ENCODE results near the gene SEPTIN6. TPM values are rescaled to one million over a fixed set of nuclear protein-coding genes. Genes with fewer than 3 reads are reported as not detected.

SEPTIN6 gene
- total and polyA plus RNA-seq, 2 donors (not counting 1 experiment from before 2014, with no cell fraction given) = 227 to 310 TPM

DNA sequence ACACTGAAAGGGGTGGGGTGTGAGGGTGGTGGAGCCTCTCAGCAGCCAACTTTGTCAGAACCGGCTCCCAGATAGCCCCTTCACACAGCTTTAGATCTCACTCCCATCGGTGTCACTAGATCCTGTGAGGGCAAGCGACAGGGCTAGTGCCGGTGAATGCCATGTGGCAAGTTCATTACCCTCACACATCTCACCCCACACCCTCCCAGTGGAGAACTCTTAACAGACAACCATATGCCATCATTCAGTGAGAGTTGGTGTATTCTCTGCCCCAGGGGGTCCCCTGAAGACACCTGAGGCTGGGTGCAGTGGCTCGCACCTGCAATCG is 15.3 kb downstream of the SEPTIN6 start:
- ATAC-seq (ENCODE audit: low read depth) = no peak
- WGBS (ENCODE audit: insufficient coverage) = 68% methylated on average over 3 of the region's 6 CpGs
- intact Hi-C loops (cut with micrococcal nuclease) = no loop called here
- no peak for DNase-seq
- peak overlapping the region; percentile 66 for H3K4me2 ChIP-seq (replicated peaks; ENCODE audit: low read depth, low read length, poor library complexity, severe bottlenecking)
- H3K79me2 ChIP-seq (ENCODE audit: control insufficient read depth, insufficient read depth, low read length) = peaks cover 87% of the 10 kb centered on the region
- peaks cover 0 to 15% of the 10 kb centered on the region in 2 experiments for H3K36me3 ChIP-seq (replicated peaks in 1 of 2; ENCODE audit: control extremely low read depth in 1 of 2, control insufficient read depth in 1 of 2, extremely low read depth in 1 of 2, insufficient read depth in 2 of 2, low read length in 1 of 2)
- no peak overlapping the region for H3K9ac ChIP-seq (ENCODE audit: low read length)
- H3K27me3 ChIP-seq (replicated peaks in 1 of 4; ENCODE audit: control extremely low read depth in 1 of 4, control insufficient read depth in 3 of 4, insufficient read depth in 4 of 4, low read length in 3 of 4) = no peaks in the 10 kb centered on the region
- peaks cover 69 to 77% of the 10 kb centered on the region in 2 donors for H3K4me1 ChIP-seq (ENCODE audit: control insufficient read depth in 2 of 2, insufficient read depth in 2 of 2, low read length in 2 of 2)
- CTCF ChIA-PET = interaction anchor here (1.1 to 1.9 kb wide), 5 partner anchors 14 to 162 kb away, joined by 3 to 11 read pairs (median 6); partner anchors contain the start of gene SEPTIN6
- TF ChIP-seq EZH2 (IDR thresholded peaks at IDR 0.05; ENCODE audit: borderline replicate concordance, insufficient read depth, low read depth, low read length, poor library complexity, severe bottlenecking) = no peak
- TF ChIP-seq, protein P1, sequence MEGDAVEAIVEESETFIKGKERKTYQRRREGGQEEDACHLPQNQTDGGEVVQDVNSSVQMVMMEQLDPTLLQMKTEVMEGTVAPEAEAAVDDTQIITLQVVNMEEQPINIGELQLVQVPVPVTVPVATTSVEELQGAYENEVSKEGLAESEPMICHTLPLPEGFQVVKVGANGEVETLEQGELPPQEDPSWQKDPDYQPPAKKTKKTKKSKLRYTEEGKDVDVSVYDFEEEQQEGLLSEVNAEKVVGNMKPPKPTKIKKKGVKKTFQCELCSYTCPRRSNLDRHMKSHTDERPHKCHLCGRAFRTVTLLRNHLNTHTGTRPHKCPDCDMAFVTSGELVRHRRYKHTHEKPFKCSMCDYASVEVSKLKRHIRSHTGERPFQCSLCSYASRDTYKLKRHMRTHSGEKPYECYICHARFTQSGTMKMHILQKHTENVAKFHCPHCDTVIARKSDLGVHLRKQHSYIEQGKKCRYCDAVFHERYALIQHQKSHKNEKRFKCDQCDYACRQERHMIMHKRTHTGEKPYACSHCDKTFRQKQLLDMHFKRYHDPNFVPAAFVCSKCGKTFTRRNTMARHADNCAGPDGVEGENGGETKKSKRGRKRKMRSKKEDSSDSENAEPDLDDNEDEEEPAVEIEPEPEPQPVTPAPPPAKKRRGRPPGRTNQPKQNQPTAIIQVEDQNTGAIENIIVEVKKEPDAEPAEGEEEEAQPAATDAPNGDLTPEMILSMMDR (IDR thresholded peaks at IDR 0.05) = no peak
- peaks cover 0 to 5% (median 0%) of the 10 kb centered on the region in 3 donors for H3K9me3 ChIP-seq (ENCODE audit: control extremely low read depth in 1 of 3, control insufficient read depth in 2 of 3, insufficient read depth in 1 of 3, low read length in 2 of 3)
- H2AFZ ChIP-seq (ENCODE audit: insufficient read depth, low read depth, low read length, poor library complexity, severe bottlenecking) = no peak overlapping the region
- no peaks in the 10 kb centered on the region for H4K20me1 ChIP-seq (ENCODE audit: control insufficient read depth, insufficient read depth, low read length, poor library complexity, severe bottlenecking)
- Mint-ChIP-seq H3K9me3 (ENCODE audit: insufficient read depth) (no peaks in the 10 kb centered on the region), H3K4me1 (peaks cover 57% of the 10 kb centered on the region), H3K27me3 (no peaks in the 10 kb centered on the region), H3K27ac (peak overlapping the region; percentile 93), H3K4me3 (peak overlapping the region; percentile 59)
- H3K27ac ChIP-seq (ENCODE audit: low read length in 2 of 2) = peak overlapping the region; percentile 64 to 84
- H3K4me3 ChIP-seq (ENCODE audit: control extremely low read depth in 1 of 5, extremely low read depth in 1 of 5, insufficient read depth in 1 of 5, low read depth in 2 of 5, low read length in 4 of 5) = peak overlapping the region in 1 of 5 experiments; percentile 35
- POLR2A ChIA-PET = interaction anchor here (0.9 to 1.4 kb wide), 2 partner anchors 9 to 11 kb away, joined by 3 read pairs; no protein-coding TSS in a partner anchor

DNA sequence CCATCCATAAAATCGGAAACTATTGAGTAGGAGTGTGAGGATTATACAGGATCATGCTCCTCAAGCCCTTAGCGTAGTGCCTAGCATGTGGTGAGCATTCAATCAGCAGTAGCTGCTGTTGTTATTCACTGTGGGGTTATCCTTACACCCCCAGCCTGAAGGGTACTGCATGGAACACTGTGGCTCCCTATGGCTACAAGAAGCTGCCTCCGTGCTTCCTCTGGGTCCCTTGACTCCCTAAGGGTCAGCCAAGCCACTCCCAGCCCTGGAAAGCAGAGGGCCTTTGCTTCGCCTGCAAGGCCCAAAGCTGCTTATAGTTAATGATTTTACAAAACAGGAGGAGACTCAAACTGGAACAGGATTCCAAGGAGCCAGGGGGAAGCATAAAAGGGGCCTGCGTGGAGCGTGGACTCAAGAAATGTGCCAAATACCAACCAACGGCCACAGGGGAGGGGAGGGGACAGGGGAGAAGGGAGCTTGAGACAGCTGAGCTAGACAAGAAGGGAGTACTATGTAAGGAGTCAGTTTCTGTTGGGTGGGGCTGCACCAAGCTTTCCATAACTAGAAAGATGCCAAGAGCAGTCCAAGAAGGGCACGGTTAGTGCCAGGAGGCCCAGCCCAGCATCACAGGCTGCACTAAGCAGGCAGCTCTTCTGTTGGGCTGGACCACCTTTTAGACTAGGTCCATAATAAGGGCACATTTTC is 15.9 kb downstream of the SEPTIN6 start:
- H3K9ac ChIP-seq (ENCODE audit: low read length) = no peak overlapping the region
- H3K4me3 ChIP-seq (ENCODE audit: control extremely low read depth in 1 of 5, extremely low read depth in 1 of 5, insufficient read depth in 1 of 5, low read depth in 2 of 5, low read length in 4 of 5) = peak overlapping the region in 1 of 5 experiments; percentile 35
- H3K9me3 ChIP-seq (ENCODE audit: control extremely low read depth in 1 of 3, control insufficient read depth in 2 of 3, insufficient read depth in 1 of 3, low read length in 2 of 3) = peaks cover 0 to 5% (median 0%) of the 10 kb centered on the region in 3 donors
- peak overlapping the region; percentile 66 for H3K4me2 ChIP-seq (replicated peaks; ENCODE audit: low read depth, low read length, poor library complexity, severe bottlenecking)
- no peaks in the 10 kb centered on the region for H4K20me1 ChIP-seq (ENCODE audit: control insufficient read depth, insufficient read depth, low read length, poor library complexity, severe bottlenecking)
- ATAC-seq (ENCODE audit: low read depth) = no peak
- no peak for DNase-seq
- TF ChIP-seq EZH2 (IDR thresholded peaks at IDR 0.05; ENCODE audit: borderline replicate concordance, insufficient read depth, low read depth, low read length, poor library complexity, severe bottlenecking) = no peak
- TF ChIP-seq, protein P1 (IDR thresholded peaks at IDR 0.05) = no peak
- POLR2A ChIA-PET = interaction anchor here (0.9 to 1.4 kb wide), 2 partner anchors 9 to 10 kb away, joined by 3 read pairs; no protein-coding TSS in a partner anchor
- CTCF ChIA-PET = interaction anchor here (0.6 to 1.5 kb wide), 8 partner anchors 15 to 161 kb away, joined by 3 to 11 read pairs (median 4); partner anchors contain the start of gene SEPTIN6
- H3K27me3 Mint-ChIP-seq = no peaks in the 10 kb centered on the region
- H3K27ac ChIP-seq (ENCODE audit: low read length in 2 of 2) = peak overlapping the region; percentile 64 to 84
- WGBS (ENCODE audit: insufficient coverage) = 100% methylated on average over 1 of the region's 8 CpGs
- peaks cover 64 to 73% of the 10 kb centered on the region in 2 donors for H3K4me1 ChIP-seq (ENCODE audit: control insufficient read depth in 2 of 2, insufficient read depth in 2 of 2, low read length in 2 of 2)
- peak overlapping the region; percentile 93 for H3K27ac Mint-ChIP-seq
- H3K4me1 Mint-ChIP-seq = peaks cover 52% of the 10 kb centered on the region
- H3K36me3 ChIP-seq (replicated peaks in 1 of 2; ENCODE audit: control extremely low read depth in 1 of 2, control insufficient read depth in 1 of 2, extremely low read depth in 1 of 2, insufficient read depth in 2 of 2, low read length in 1 of 2) = peaks cover 0 to 20% of the 10 kb centered on the region in 2 experiments
- peaks cover 89% of the 10 kb centered on the region for H3K79me2 ChIP-seq (ENCODE audit: control insufficient read depth, insufficient read depth, low read length)
- no peaks in the 10 kb centered on the region for H3K27me3 ChIP-seq (replicated peaks in 1 of 4; ENCODE audit: control extremely low read depth in 1 of 4, control insufficient read depth in 3 of 4, insufficient read depth in 4 of 4, low read length in 3 of 4)
- no peaks in the 10 kb centered on the region for H3K9me3 Mint-ChIP-seq (ENCODE audit: insufficient read depth)
- H2AFZ ChIP-seq (ENCODE audit: insufficient read depth, low read depth, low read length, poor library complexity, severe bottlenecking) = no peak overlapping the region
- H3K4me3 Mint-ChIP-seq = peak overlapping the region; percentile 59
- intact Hi-C loops (cut with micrococcal nuclease) = no loop called here
